ENCODE data around the gene LCE1B. TPM values are rescaled to one million over a fixed set of nuclear protein-coding genes. Genes with fewer than 3 reads are reported as not detected.

LCE1B gene
- total RNA-seq, result not detected in 2 replicates

GRCh38 chr1:152811671-152812070, at the start of gene LCE1B:
Gene LCE1B, plus strand, starts transcription at chr1:152811971. Its CDS starts 476 bp downstream, at chr1:152812447.

GRCh38 chr1:152774875-152775274, 36.9 kb upstream of the LCE1B start, which contains the start of gene LCE1F:
Gene LCE1F, plus strand, starts transcription at chr1:152775140. Its CDS starts 1,232 bp downstream, at chr1:152776372.

GRCh38 chr1:152786077-152786476, 25.7 kb upstream of the LCE1B start, which contains the start of gene LCE1E:
Gene LCE1E, plus strand, starts transcription at chr1:152786257. Its CDS starts 1,043 bp downstream, at chr1:152787300.

GRCh38 chr1:152796421-152796820, 15.3 kb upstream of the LCE1B start, which contains the start of gene LCE1D:
Gene LCE1D, plus strand, starts transcription at chr1:152796721. Its CDS starts 1,074 bp downstream, at chr1:152797795.

GRCh38 chr1:152806576-152806975, 5.2 kb upstream of the LCE1B start, which contains the start of gene LCE1C:
Gene LCE1C, minus strand, starts transcription at chr1:152806651. Its CDS starts 1,173 bp downstream, at chr1:152805478.

GRCh38 chr1:152827173-152827572, 15.4 kb downstream of the LCE1B start, which contains the start of gene LCE1A:
Gene LCE1A, plus strand, starts transcription at chr1:152827473. Its CDS starts 0 bp downstream, at chr1:152827473.

GRCh38 chr1:152842556-152842955, 30.8 kb downstream of the LCE1B start, which contains the start of gene LCE6A:
Gene LCE6A, plus strand, starts transcription at chr1:152842856. Its CDS starts 665 bp downstream, at chr1:152843521.

GRCh38 chr1:152859696-152860095, 47.9 kb downstream of the LCE1B start, which contains the start of gene LCE7A:
Gene LCE7A, plus strand, starts transcription at chr1:152859996. Its CDS starts 702 bp downstream, at chr1:152860698.

Other genes starting within 250 kb of the LCE1B start
- gene LCE3E, start 245.2 kb upstream of the LCE1B start, total RNA-seq, result not detected in 2 replicates
- not detected in 2 replicates for gene LCE3D, start 231.5 kb upstream of the LCE1B start, total RNA-seq
- gene LCE3C, start 211.7 kb upstream of the LCE1B start, total RNA-seq, result not detected in 2 replicates
- not detected in 2 replicates for gene LCE3B, start 198.2 kb upstream of the LCE1B start, total RNA-seq
- not detected in 2 replicates for gene LCE3A, start 188.9 kb upstream of the LCE1B start, total RNA-seq
- gene LCE2D, start 148.6 kb upstream of the LCE1B start, total RNA-seq, result not detected in 2 replicates
- gene LCE2C, start 136.7 kb upstream of the LCE1B start, total RNA-seq, result not detected in 2 replicates
- not detected in 2 replicates for gene LCE2B, start 125.8 kb upstream of the LCE1B start, total RNA-seq
- not detected in 2 replicates for gene LCE2A, start 113.6 kb upstream of the LCE1B start, total RNA-seq
- not detected in 2 replicates for gene LCE4A, start 103.8 kb upstream of the LCE1B start, total RNA-seq
- gene KPRP, start 53.9 kb upstream of the LCE1B start, total RNA-seq, result not detected in 2 replicates
- not detected in 2 replicates for gene LCE1F, start 36.8 kb upstream of the LCE1B start, total RNA-seq
- gene LCE1E, start 25.7 kb upstream of the LCE1B start, total RNA-seq, result not detected in 2 replicates
- gene LCE1D, start 15.2 kb upstream of the LCE1B start, total RNA-seq, result not detected in 2 replicates
- not detected in 2 replicates for gene LCE1C, start 5.3 kb upstream of the LCE1B start, total RNA-seq
- not detected in 2 replicates for gene LCE1A, start 15.5 kb downstream of the LCE1B start, total RNA-seq
- not detected in 2 replicates for gene LCE6A, start 30.9 kb downstream of the LCE1B start, total RNA-seq
- not detected in 2 replicates for gene LCE7A, start 48.0 kb downstream of the LCE1B start, total RNA-seq
- gene SMCP, start 66.4 kb downstream of the LCE1B start, total RNA-seq, result not detected in 2 replicates
- not detected in 2 replicates for gene IVL, start 96.6 kb downstream of the LCE1B start, total RNA-seq
- not detected in 2 replicates for gene SPRR5, start 135.2 kb downstream of the LCE1B start, total RNA-seq
- not detected in 2 replicates for gene SPRR4, start 158.7 kb downstream of the LCE1B start, total RNA-seq
- gene SPRR1A, start 172.1 kb downstream of the LCE1B start, total RNA-seq, result not detected in 2 replicates
- not detected in 2 replicates for gene SPRR3, start 189.8 kb downstream of the LCE1B start, total RNA-seq
- not detected in 2 replicates for gene SPRR1B, start 219.2 kb downstream of the LCE1B start, total RNA-seq
- gene SPRR2D, start 229.1 kb downstream of the LCE1B start, total RNA-seq, result not detected in 2 replicates
- not detected in 2 replicates for gene SPRR2A, start 245.5 kb downstream of the LCE1B start, total RNA-seq

All from bronchus fibroblast of lung (primary cell).